NOMO-1 (cell line): ENCODE results near the gene CITED4.

ENCODE experiments used
- DNase-seq, 2 experiments: peaks; one replicate each; lab custom pipeline; 2025; ENCODE audit not compliant: unreplicated experiment in 2 of 2; lab: John Stamatoyannopoulos, UW

The CITED4 gene

DNA sequence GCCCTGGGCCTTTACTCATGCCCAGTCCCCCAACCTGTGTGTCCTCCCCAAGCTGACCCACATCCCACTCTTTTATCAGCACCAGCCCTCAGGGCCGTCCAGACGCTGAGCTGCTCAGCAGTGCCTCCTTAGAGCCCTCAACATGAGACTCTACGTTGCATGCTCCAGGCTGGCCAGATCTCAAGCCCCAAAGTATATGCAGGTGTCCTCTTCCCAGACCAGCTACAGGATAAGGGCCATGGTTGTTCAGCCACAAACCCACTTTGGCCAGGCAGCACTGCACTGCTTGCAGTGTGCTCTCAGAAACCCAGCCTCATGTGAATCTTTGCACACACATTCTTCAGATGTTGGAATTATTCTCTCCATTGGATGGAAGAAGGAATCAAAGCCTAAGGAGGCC is 6.0 kb downstream of the CITED4 start:
- no peak for DNase-seq

DNA sequence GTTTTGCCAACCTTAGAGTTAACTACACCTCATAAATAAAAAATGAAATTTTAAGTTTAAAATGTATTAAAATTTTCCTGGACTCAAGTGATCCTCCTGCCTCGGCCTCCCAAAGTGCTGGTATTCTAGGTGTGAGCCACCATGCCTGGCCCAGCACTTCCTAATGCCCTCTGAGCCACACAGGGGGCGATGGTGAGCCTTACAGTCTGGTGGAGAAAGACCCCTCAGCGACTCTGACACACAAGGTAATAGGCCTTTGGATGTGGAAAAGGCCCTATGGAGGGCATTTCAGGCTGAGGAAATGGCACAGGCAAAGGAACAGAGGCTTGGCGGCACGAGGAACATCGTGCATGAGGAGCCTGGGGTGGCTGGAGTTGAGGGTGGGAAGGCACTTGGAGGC is 6.7 kb downstream of the CITED4 start:
- no peak for DNase-seq

DNA sequence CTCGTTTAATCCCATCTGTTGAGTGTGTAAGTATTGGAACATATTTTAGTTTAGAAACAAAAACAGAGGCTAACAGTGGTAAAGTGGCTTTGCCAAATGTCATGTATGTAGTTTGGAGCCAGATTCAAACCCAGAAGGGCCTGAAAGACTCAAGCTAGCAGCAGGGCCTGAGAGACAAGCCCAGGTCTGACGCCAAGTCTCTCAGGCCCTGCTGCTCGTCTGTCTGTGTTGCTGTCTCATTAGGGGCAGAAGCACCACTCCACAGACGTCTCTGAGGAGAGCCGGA is 8.3 kb downstream of the CITED4 start:
- no peak for DNase-seq

GRCh38 chr1:40853113-40853884 is 8.9 kb downstream of the CITED4 start:
- DNase-seq = no peak

- DNase-seq = no peak
Measured at GRCh38 chr1:40851643-40852042, 10.5 kb downstream of the CITED4 start.

DNA sequence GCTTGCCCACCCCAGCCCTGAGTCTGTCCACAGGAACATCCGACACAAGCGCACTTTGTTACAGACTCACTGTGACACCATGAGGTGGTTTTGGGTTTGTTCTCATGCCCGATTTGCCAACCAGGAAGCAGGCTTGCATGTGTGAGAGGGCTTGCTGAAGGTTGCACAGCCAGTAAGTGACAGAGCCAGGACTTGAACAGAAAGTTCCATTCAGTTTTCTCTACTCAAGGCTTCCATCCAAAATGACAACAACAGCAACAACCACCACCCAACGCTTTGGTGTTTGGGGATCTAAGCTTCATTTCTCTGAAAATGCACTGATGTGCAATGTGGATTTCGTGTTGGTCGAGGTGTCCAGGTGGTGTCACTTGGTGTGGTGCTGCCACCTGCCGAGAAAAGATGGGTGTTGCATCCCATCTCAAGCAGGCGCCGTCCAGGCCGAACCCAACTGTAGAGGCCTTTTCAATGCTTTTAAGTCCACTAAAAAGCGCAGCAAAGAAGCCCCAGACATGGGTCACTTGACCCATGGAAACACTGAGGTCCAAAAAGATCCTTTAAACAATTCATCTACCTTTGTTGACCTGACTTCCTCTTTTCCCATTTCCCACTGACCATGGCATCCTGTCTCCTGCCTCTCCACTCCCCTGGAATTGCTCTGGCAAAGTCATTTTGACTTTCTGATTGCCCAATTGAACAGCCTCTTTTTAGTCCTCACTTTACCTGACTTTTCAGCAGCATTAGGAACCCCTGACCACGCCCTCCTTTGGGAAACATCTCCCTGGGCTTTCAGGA is 12.2 kb downstream of the CITED4 start:
- DNase-seq = peak; percentile 70 to 77

- DNase-seq = peak; percentile 47 to 56
Measured at GRCh38 chr1:40848530-40849189, 13.5 kb downstream of the CITED4 start.

DNA sequence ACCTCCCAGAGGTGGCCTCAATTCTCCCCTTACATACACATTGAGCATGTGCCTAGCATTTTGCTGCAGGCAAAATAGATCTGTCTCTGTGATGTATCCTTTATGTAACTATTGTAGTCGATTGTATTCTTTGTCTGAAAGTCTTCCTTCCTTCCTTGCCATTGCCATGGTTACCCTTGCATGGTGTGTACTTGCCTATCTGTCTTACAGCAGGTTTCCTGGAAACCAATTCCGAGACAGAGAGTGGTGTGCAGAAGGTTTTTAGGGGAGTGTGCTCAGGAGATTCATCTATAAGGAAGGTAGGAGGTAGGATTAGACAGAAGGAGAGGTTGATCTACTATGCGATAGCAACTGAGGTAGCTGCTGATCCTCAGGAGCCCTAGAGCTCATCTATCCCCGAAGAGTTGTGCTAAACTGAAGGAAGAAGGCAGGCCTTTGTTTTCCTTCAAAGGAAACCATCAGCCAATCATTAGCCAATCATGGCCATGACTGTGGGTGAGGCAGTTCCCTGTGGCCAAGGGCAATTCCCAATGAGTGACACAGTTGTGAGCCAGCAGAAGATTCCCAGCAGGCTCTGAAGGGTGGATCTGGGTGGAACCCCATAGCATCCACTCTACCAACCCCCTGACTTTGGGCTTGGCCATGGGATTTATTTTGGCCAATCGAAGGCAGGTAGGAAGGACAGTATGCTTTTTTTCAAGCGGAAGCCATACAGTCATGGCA is 15.0 kb downstream of the CITED4 start:
- DNase-seq = no peak

DNA sequence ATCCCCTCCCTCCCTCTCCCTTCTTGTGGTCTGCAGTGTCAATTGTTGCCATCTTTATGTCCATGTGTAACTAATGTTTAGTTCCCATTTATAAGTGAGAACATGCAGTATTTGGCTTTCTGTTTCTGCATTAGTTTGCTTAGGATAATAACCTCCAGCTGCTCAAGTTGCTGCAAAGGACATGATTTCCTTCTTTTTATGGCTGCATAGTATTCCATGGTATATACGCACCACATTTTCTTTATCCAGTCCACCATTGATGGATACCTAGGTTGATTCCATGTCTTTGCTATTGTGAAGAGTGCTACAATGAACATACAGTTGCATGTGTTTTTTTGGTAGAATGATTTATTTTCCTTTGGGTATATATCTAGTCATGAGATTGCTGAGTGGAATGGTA is 16.3 kb downstream of the CITED4 start:
- DNase-seq = no peak

DNA sequence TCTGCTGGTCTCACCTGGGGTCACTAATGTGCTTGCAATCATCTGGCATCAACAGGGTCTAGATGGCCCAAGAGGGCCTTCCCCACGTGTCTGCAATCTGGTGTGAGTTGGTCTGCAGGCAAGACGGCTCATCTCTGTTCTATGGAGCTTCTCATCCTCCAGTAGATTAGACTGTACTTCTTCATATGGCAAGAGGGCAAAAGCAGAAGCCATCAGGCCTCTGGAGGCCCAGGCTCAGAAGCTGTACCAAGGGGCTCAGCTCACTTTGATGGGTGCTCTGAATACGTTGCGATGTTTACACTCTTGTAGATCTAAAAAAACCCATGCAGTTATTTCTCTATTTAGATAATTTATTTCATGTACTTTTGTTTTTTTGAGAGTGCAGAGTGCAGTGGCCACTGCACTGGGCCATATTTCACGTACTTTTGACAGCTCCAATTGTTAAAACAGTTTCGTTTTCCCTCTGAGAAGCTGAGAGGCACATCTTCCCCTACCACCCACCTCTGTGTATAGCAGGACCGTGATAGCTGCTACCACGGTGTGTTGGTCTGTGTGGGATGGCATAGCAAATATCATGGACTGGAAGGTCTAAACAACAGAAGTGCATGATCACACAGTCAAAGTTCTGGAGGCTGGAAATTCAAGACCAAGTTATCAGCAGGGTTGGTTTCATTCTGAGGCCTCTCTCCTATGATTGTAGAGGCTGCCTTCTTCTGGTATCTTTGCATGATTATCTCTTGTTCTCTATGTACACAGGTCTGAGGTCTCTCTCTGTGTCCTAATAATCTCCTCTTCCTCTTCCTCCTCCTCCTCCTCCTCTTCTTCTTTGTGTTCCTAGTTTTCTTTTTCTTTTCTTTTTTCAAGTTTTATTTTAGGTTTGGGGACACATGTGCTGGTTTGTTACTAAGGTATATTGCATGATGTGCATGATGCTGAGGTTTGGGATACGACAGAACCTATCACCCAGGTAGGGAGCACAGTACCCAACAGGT is 17.0 kb downstream of the CITED4 start:
- DNase-seq = peak; percentile 20 to 63

DNA sequence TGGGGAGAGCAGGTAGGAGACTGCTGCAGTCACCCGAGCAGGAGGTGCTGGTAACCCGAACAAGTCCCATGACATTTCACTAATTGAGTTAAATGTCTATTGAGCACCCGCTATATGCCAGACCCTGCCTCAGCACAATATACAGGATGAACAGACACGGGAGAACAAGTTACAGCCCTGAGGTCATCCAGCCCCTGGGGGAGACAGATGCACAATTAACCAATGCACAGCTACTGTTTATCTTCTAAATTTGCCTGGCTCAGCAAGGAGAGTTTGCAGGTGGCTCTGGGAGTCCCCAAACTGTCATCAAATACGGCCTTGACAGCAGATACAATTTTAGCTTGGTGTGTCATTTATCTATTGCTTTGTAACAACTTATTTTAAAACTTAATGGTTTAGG is 18.1 kb downstream of the CITED4 start:
- DNase-seq = no peak

DNA sequence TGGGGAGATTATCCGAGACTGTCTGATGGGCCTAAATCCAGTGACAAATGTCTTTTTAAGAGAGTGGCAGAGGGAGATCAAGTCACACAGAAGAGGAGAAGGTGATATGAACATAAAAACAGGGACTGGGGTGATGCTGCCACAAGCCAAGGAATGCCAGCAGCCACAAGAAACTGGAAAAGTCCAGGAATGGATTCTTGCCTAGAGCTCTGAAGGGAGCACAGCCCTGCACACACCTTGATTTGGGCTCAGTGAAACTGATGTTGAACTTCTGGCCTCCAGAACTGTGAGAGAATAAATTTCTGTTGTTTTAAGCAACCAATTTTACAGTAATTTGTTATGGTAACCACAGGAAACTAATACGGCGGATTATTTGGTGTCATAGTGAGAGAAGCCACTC is 19.5 kb downstream of the CITED4 start:
- DNase-seq = no peak

DNA sequence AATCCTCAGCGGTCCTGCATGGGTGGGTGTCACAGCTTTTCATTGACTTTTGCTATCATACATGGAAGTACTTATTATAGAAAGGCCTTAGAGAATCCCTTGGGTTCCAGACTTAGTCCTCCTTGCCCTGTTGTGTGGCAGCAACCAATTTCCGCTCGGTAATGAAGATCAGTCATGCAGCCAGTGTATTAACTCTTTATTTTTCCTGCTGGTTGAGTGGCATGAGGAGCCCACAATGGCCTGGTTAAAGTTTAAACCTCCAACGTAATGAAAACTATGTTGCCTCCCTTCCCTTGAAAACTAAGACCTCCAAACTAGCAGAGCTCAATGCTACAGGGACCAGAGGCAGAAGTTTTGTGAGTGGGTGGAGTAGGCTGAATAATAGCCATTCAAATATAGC is 20.0 kb downstream of the CITED4 start:
- DNase-seq = no peak

DNA sequence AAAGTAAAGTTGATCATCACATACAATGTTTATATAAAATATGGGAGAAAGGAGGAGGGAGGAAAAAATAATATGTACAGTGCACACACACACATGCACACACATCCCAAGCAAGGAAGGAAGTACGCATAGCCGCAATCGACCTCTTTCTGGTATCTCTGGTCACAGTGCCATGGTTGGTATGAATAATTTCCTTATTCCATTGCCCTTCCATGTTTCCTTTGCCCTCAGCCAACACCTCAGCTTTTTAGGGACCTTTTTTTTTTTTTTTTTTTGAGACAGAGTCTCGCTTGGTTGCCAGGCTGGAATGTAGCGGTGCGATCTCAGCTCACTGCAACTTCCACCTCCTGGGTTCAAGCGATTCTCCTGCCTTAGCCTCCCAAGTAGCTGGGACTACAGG is 20.6 kb downstream of the CITED4 start:
- DNase-seq = no peak

DNA sequence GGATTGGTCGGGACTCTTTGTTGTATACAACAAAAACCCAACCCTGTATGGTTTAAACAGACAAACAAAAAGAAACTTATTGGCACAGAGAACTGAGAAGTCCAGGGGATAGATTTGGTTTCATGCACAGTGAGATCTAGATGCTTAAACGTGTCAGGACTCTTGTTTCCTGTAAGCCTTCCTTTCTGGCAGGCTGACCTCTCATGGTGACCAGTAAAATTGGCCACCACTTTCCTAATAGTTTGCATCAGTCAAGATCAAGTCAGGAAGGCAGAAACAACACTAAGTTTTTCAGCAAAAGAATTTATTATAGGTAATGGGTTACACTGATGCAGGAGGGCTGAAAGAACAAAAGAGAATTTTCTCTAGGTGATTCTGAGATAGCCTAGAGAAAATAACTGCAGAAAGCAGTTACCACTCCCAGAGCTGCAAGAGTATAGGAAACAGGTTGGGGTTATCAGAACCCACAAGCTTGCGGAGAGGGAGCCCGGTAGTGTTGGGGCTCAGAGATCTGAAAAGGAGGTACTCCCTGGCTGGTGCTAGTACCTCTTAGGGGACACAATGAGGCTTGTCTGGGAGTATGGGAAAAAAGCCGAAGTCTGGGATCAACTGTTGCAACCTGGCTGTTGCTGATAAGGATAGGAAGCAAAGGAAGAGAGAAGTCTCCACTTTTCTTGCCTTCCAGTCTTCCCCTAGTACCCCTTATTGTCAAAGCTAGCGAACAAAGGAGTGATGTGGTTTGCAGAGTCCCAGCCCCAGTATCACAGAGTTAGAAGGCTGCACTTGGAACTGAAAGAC is 21.4 kb downstream of the CITED4 start:
- DNase-seq = no peak

- no peak for DNase-seq
Measured at GRCh38 chr1:40839943-40840335, 22.2 kb downstream of the CITED4 start.

GRCh38 chr1:40838980-40839942 is 22.9 kb downstream of the CITED4 start:
- DNase-seq = no peak
